K562 (cell line): Measurements from ENCODE around the gene MEGF11.

ENCODE experiments used
- ESRRB ChIP-seq: fragments of 250-450 bp; sonication (Bioruptor Pico); IDR thresholded peaks from 2 replicates; pipeline ENCODE4 v1.5.0; 2020; ENCODE audit warnings: mild to moderate bottlenecking, moderate library complexity, borderline replicate concordance
- HDGF ChIP-seq: fragments of 450-650 bp; IDR thresholded peaks from 2 replicates; pipeline ENCODE4 v1.6.1; 2016
- TF ChIP-seq, protein P1 (sequence below): fragments of 450-650 bp; formaldehyde crosslinking; IDR thresholded peaks from 2 replicates; pipeline ENCODE4 v1.4.0; 2020; ENCODE audit warnings: mild to moderate bottlenecking, moderate library complexity

DNA sequence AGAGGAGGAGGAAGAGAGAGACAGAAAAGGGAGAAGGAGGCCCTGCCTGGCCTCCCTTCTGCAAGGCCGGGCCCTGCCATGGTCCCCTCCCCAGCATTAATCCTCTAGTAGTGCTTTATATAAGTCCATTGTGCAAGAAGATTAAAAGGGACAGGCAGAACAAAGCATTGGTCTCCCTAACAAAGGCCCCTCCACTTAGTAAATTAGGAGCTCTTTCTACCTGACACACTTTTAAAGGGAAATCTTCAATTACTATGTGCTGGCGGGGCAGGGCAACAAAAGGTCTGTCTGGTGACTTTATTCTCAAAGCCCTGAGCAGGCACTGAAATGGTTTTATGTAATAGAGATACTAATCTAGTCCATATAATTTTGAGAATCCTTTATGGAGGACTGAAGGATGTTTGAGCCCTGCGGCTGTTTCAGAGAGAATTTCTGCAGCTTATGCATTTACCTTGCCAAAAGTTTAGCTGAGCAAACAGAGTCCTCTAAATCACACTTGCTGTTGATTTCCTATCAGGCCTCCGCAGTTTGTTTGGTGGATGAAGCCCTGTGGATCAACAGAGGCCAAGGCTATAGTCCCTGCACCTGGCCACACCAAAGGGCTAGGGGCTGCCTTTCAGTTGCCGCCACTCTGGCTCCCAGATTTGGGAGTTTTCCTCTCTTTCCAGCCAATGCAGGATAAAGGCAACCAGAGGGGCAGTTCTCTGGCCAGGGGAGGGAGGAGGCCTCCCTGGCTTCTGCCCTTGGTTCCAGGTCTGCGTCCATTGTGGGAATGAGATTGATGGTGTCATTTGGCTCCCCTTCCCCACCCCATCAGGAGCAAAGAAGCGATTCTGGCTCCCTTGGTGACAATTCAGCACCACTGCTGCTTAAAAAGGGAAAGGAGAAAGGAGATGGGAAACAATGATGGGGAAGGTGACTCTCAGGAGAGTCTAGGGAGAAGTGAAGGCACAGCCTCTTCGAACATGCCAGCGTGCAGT lies 148.0 kb downstream of the MEGF11 start:
- TF ChIP-seq, protein P1, sequence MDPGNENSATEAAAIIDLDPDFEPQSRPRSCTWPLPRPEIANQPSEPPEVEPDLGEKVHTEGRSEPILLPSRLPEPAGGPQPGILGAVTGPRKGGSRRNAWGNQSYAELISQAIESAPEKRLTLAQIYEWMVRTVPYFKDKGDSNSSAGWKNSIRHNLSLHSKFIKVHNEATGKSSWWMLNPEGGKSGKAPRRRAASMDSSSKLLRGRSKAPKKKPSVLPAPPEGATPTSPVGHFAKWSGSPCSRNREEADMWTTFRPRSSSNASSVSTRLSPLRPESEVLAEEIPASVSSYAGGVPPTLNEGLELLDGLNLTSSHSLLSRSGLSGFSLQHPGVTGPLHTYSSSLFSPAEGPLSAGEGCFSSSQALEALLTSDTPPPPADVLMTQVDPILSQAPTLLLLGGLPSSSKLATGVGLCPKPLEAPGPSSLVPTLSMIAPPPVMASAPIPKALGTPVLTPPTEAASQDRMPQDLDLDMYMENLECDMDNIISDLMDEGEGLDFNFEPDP = no peak
- TF ChIP-seq HDGF = no peak
- TF ChIP-seq ESRRB (CRISPR knock-in tag) = no peak
